Fibroblast of the conjunctiva (primary cell): ENCODE data around the gene CCDC126.
"Not testable (repeated sequence)": the region's sequence is repeated elsewhere in the genome, so short reads cannot be mapped to it uniquely, and the experiment has no call there.

Experiments used
- DNase-seq: peaks from one replicate; pipeline ENCODE4 v3.0.0-alpha.2; 2010; ENCODE audit warnings: low read depth

CCDC126 gene

GRCh38 chr7:23597094-23598091 lies at the start of gene CCDC126:
TSS of gene CCDC126 (plus strand) at chr7:23597382. CDS start at chr7:23611316, 13,934 bp downstream.
- peak; percentile 77 for DNase-seq

GRCh38 chr7:23547662-23548061 lies 49.5 kb upstream of the CCDC126 start:
- DNase-seq: no peak

DNA sequence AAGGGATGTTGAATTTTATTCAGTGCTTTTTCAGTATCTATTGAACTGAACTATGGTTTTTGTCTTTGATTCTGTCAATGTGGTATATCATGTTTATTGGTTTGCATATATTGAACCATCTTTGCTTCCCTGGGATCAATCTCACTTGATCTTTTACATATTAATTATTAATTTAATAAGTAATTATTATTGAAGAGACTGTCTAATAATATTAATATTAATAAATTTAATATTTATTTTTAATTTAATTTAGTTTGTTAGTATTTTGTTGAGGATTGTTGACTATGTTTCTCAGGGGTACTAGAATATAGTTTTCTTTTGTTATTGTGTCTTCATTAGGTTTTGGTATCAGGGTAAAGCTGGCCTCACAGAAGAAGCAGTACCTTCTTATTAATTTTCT lies 38.9 kb upstream of the CCDC126 start:
- no peak for DNase-seq

- DNase-seq: peak; percentile 60
Measured at GRCh38 chr7:23570592-23571200, 26.5 kb upstream of the CCDC126 start.

- DNase-seq: not testable (repeated sequence)
Measured at GRCh38 chr7:23581975-23582374, 15.2 kb upstream of the CCDC126 start.

DNA sequence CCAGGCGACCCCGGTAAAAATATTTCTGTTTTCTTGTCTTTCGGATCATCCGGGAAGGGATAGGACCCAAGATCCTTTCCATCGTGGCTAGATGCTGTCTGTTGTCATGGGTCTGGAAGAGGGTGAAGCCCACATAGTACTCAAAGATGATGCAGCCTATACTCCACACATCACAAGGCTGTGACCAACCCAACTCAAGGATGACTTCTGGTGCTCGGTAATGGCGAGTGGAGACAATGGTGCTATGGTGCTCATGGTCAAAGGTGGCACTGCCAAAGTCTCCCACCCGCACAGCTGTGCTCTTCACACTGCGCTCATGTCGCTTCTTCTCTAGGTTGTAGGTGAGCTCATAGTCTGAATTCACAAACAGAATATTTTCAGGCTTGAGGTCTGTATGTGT lies 11.9 kb upstream of the CCDC126 start:
- DNase-seq: not testable (repeated sequence)

DNA sequence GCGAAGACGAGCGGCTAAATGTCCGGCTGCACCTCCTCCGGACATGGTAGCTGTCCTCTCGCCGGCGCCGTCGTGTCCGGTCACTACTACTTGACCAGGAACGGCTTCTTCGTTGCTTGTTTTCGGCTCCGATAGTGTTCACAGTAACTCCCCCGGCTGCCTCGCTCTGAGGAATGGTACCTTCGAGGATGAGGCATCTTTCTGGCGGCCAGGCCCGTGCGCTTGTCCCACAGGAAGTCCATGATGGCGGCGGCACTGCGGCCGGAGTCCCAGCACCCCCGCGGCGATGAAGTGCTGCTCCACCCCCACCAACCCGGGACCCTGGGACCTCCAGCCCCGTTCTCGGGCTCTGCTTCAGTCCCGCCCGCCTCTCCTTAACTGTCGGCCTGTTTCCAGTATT lies 11.0 kb upstream of the CCDC126 start:
- no peak for DNase-seq

- DNase-seq: no peak
Measured at GRCh38 chr7:23590529-23590928, 6.7 kb upstream of the CCDC126 start.

DNA sequence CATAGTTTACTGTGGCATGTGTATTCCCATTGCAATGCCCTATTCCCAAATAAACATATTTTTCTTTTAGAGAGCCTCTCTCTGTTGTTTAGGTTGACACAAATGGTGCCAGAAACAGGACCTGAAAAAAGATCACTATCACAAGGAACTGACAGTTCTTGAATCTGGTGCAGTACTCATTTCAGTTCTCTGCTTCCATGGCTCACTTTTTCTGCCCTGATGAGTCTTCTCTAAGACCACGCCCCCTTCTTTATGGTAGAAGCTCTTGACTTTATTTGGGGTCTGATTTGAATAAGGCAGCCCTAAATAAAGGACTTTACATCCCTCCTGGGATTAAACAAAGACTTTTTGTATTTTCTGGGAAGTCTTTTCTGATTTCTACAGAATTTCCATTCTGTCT lies 3.5 kb upstream of the CCDC126 start:
- no peak for DNase-seq

- DNase-seq: no peak
Measured at GRCh38 chr7:23594879-23595604, 2.1 kb upstream of the CCDC126 start.

DNA sequence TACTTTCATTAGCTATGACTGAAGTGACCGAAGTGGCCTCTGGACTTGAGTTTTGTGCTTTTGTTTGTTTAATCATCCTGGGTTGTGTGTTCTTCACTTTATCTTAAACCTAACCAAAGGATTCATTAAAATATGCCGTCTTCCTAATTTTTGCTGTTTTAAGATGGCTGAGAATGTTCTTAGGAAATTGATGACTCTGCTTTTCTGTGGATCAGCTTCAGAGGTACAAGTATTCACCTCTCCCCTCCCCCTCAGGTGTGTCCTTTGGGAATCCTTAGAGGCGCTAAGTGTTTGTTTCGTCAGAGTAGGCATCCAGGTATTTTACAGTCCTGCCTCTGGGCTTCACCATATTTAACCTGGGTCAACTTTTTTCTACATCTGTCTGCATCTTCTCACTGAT lies 1.1 kb downstream of the CCDC126 start:
- DNase-seq: no peak

- no peak for DNase-seq
Measured at GRCh38 chr7:23600236-23600635, 3.1 kb downstream of the CCDC126 start.

DNA sequence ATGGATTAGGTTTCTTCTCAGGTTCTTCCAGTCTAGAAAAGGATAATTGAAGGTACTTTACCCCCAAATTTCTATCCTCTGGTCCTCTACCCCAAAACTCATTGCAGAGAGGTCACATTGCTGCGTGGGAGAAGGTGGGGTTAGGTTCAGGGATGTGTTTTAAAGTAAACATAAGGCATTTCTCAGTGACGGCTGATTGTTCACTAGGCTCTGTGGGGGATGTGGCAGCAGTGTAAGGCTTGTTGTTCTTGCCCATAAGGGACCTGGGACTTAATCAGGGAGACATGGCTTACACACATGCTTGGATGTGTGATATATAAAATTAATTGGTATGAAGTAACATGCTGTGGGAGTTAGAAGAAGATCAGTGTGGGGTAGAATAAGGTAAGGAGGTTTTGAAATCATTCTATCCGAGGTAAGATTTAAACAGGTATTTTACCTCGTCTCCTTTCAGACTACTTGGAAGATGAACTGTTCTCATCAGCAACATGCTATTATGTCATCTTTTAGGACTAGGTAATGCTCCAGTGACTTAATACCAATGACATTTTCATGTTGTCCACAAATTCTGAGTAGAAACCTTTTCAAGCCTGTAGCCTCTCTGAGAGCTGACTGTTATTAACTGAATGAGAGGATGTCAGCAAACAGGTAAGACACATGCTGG lies 6.6 kb downstream of the CCDC126 start:
- DNase-seq: no peak

DNA sequence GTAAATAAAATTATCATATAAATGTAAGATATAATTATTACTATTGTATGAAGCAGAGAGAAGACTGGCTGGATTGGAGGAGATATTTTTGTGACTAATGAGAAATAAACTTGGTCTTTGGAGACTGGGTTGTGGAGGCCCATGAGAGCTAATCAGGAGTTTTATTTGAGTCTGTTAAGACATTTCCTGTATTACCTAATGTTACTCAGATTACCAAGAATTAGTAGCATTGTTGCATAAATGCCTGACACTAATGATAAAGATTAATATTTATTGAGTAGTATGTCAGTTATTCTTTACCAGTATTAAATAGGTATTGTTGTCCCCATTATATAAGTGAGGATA lies 7.1 kb downstream of the CCDC126 start:
- no peak for DNase-seq

DNA sequence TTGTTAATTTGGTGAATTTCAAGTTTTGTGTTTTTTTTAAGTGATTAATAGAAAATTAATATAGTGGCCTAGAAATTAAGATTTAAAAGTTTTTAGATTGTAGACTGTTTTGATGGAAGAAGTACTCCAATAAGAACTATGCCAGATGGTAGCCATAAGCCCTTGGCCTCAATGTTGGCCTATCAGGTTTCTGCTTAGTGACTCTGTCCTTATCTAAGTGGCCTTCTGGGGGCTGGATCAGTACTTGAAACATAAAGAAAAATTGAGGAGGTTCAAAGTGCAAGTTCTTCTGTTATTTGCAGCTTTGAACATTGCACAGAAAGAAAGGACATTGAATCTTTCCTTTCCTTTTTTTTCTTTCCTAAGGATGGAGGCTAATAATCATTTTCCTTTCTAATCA lies 9.9 kb downstream of the CCDC126 start:
- DNase-seq: no peak

- DNase-seq: no peak
Measured at GRCh38 chr7:23607866-23608265, 10.7 kb downstream of the CCDC126 start.

DNA sequence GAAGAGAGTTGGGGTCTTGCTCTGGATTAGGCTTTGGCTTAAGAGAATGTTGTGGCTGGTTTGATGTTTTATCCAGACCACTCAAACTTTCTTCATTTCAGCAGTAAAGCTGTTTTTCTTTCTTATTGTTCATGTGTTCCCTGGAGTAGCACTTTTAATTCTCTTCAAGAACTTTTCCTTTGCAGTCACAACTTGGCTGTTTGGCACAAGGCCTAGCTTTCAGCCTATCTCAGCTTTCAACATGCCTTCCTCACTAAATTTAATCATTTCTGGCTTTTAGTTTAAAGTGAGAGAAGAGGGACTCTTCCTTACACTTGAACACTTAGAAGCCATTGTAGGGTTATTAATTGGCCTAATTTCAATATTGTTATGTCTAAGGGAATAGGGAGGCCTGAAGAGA lies 18.1 kb downstream of the CCDC126 start:
- DNase-seq: no peak

DNA sequence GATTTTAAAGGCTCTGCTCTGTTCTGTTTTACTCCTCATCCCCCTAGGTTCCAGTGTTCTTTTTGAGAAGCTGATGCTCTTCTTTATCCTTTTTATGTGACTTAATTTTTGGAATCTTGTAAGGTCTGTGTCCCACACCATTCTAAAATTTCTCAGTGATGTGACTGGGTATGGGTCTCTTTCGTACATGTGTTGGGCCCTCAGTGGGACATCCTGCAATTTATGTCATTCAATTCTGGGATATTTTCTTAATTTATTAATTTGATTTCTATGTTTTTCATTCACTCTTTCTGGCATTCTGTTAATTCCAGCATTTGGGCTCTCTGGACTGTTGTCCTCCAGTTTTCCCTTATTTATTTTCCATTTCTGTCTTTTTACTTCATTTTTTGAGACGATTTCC lies 19.4 kb downstream of the CCDC126 start:
- no peak for DNase-seq

DNA sequence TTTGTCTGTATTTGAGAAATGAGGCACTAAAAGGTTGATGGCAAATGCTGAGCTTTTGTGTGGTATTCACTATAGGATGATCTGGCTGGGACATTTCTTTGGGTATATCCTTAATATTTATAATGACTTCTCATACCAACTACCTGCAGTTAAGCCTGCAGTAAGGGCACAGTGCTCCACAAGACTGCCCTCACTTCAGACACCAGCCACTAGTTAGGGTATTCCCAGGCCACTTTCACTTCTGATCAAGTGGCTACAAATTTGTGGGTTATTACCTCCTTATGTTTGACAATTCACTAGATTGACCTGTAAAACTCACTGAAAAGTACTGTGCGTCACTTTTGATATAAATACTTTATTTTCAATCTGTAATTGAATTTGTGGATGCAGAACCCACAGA lies 20.3 kb downstream of the CCDC126 start:
- no peak for DNase-seq

DNA sequence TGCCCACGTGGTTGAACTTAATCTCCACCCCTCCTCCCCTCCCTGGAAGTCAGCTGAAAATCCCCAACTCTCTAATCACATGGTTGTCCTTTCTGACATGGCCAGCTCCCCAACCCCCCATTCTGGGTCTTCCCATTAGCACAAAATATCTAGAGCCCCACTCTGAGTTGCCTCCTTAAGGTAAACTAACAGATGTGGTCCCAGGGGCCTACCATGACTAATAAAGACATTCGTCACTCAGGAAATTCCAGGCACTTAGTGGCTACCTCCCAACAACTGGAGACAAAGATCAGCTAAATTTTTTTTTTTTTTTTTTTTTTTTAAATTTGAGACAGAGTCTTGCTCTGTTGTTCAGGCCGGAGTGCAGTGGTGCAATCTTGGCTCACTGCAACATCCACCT lies 21.1 kb downstream of the CCDC126 start:
- DNase-seq: no peak

GRCh38 chr7:23619141-23619540 lies 22.0 kb downstream of the CCDC126 start:
- no peak for DNase-seq

GRCh38 chr7:23622506-23622925 lies 25.3 kb downstream of the CCDC126 start:
- DNase-seq: no peak
